Measurements from ENCODE around the gene SEMA4D.

GRCh38 chr9:89448381-89448780 lies 49.5 kb downstream of the SEMA4D start:
- TF ChIP-seq CTCF (IDR thresholded peaks at IDR 0.05) (no peak), POLR2A (IDR thresholded peaks at IDR 0.05) (no peak)

Data from uterus (tissue), 2 donors.